SK-N-SH (cell line): ENCODE measurements around the gene PLPP2. TPM values are rescaled to one million over a fixed set of nuclear protein-coding genes. Genes with fewer than 3 reads are reported as not detected.

Experiments
- CTCF ChIA-PET: fragments of 300-600, 350-600 bp; formaldehyde crosslinking; extraction: SDS; loops from one replicate; lab custom pipeline; 2021; lab: Yijun Ruan, JAX
- POLR2A ChIA-PET: fragments of 350-600 bp; sonication (Branson Sonifier 250); formaldehyde crosslinking; extraction: SDS; loops from one replicate; lab custom pipeline; 2020; ENCODE audit warnings: antibody characterized with exemption, inconsistent platforms; lab: Yijun Ruan, JAX
- DNase-seq: peaks from one replicate; pipeline ENCODE4 v3.0.0; 2012
- H2AFZ ChIP-seq: fragments of 200-600 bp; sonication (generic); 2 replicates; pipeline ENCODE4 v1.8.1; 2016; ENCODE audit warnings: antibody characterized with exemption, mild to moderate bottlenecking, low read depth
- H3F3A ChIP-seq: fragments of 200-600 bp; sonication (generic); replicated peaks from 2 replicates; pipeline ENCODE3; 2016; ENCODE audit warnings: antibody characterized with exemption, mild to moderate bottlenecking; ENCODE audit not compliant: insufficient read depth
- H3K27ac ChIP-seq, 2 experiments: fragments of 200-500 bp in 1 of 2; fragments of 200-600 bp in 1 of 2; sonication (Bioruptor generic) in 1 of 2; sonication (generic), shearing (Covaris generic) in 1 of 2; 2 replicates each; pipeline versions ENCODE4 v1.5.1 to v1.6.1; 2014 to 2016; ENCODE audit warnings: low read depth in 2 of 2, inconsistent platforms in 1 of 2, low read length in 1 of 2, mild to moderate bottlenecking in 1 of 2, mixed read lengths in 1 of 2
- H3K27me3 ChIP-seq: fragments of 200-600 bp; sonication (generic), shearing (Covaris generic); 2 replicates; pipeline ENCODE4 v1.6.1; 2016; ENCODE audit warnings: mixed run types; ENCODE audit not compliant: insufficient read depth
- H3K36me3 ChIP-seq, 2 experiments: fragments of 200-500 bp in 1 of 2; fragments of 200-600 bp in 1 of 2; sonication (Bioruptor generic) in 1 of 2; sonication (generic) in 1 of 2; replicated peaks in 1 of 2; 2 replicates each; pipeline versions ENCODE3 to v1.5.1; 2014 to 2016; ENCODE audit warnings: low read length in 1 of 2, mild to moderate bottlenecking in 1 of 2; ENCODE audit not compliant: insufficient read depth in 2 of 2, control insufficient read depth in 1 of 2
- H3K4me1 ChIP-seq, 2 experiments: fragments of 200-500 bp in 1 of 2; fragments of 200-600 bp in 1 of 2; sonication (Bioruptor generic) in 1 of 2; sonication (generic), shearing (Covaris generic) in 1 of 2; 2 replicates each; pipeline versions ENCODE4 v1.5.1 to v1.6.1; 2014 to 2016; ENCODE audit warnings: low read depth in 1 of 2, low read length in 1 of 2, mixed run types in 1 of 2; ENCODE audit not compliant: insufficient read depth in 2 of 2, control insufficient read depth in 1 of 2
- H3K4me2 ChIP-seq: fragments of 200-600 bp; sonication (generic), shearing (Covaris generic); 2 replicates; pipeline ENCODE4 v1.6.1; 2017; ENCODE audit warnings: mixed run types
- H3K4me3 ChIP-seq, 2 experiments: fragments of 200-500 bp in 1 of 2; fragments of 200-600 bp in 1 of 2; sonication (Bioruptor generic) in 1 of 2; sonication (generic), shearing (Covaris generic) in 1 of 2; 2 replicates each; pipeline versions ENCODE4 v1.5.1 to v1.8.1; 2014 to 2016; ENCODE audit warnings: low read depth in 2 of 2, inconsistent platforms in 1 of 2, low read length in 1 of 2, mild to moderate bottlenecking in 1 of 2, mixed read lengths in 1 of 2, moderate library complexity in 1 of 2
- H3K79me2 ChIP-seq: fragments of 200-600 bp; sonication (generic); 2 replicates; pipeline ENCODE4 v1.8.1; 2017; ENCODE audit warnings: mild to moderate bottlenecking; ENCODE audit not compliant: insufficient read depth
- H3K9ac ChIP-seq: fragments of 200-600 bp; sonication (generic); 2 replicates; pipeline ENCODE4 v1.6.1; 2017; ENCODE audit warnings: mixed run types
- H3K9me2 ChIP-seq: fragments of 200-600 bp; sonication (generic); 2 replicates; pipeline ENCODE4 v1.6.1; 2017; ENCODE audit warnings: mixed run types
- H3K9me3 ChIP-seq: fragments of 200-600 bp; sonication (generic); 2 replicates; pipeline ENCODE4 v1.6.1; 2017; ENCODE audit warnings: mixed run types, mild to moderate bottlenecking, moderate library complexity
- H4K20me1 ChIP-seq: fragments of 200-600 bp; sonication (generic); 2 replicates; pipeline ENCODE4 v1.6.1; 2017; ENCODE audit warnings: mild to moderate bottlenecking, mixed run types; ENCODE audit not compliant: insufficient read depth
- CHD2 ChIP-seq: fragments of 150-350 bp; IDR thresholded peaks from 2 replicates; pipeline ENCODE4 v1.6.1; 2018; ENCODE audit warnings: low read length; ENCODE audit not compliant: partially characterized antibody
- CTCF ChIP-seq: fragments of 200-600 bp; sonication (generic); IDR thresholded peaks from 2 replicates; pipeline ENCODE4 v1.6.1; 2017; ENCODE audit warnings: antibody characterized with exemption, mild to moderate bottlenecking, moderate library complexity
- EP300 ChIP-seq, 2 experiments: IDR thresholded peaks; 2 replicates each; pipeline versions ENCODE4 v1.4.0 to v1.6.1; 2012; ENCODE audit warnings: borderline replicate concordance in 1 of 2, low read depth in 1 of 2, low read length in 1 of 2
- FOSL2 ChIP-seq: IDR thresholded peaks from 2 replicates; pipeline ENCODE4 v1.4.0; 2012; ENCODE audit warnings: low read depth, mild to moderate bottlenecking, moderate library complexity, borderline replicate concordance
- GATA2 ChIP-seq: sonication (generic); formaldehyde crosslinking; IDR thresholded peaks from 2 replicates; pipeline ENCODE4 v1.5.0; 2020; ENCODE audit warnings: mild to moderate bottlenecking, missing genetic modification reagents
- JUND ChIP-seq: IDR thresholded peaks from 2 replicates; pipeline ENCODE4 v1.4.0; 2012
- MAX ChIP-seq: IDR thresholded peaks from 2 replicates; pipeline ENCODE4 v1.4.0; 2012; ENCODE audit warnings: low read depth
- MEF2A ChIP-seq: IDR thresholded peaks from 2 replicates; pipeline ENCODE4 v1.4.0; 2012; ENCODE audit warnings: low read depth, borderline replicate concordance
- NFIC ChIP-seq: IDR thresholded peaks from 2 replicates; pipeline ENCODE4 v1.4.0; 2012; ENCODE audit warnings: borderline replicate concordance
- PBX3 ChIP-seq: IDR thresholded peaks from 2 replicates; pipeline ENCODE4; 2012
- RCOR1 ChIP-seq: fragments of 150-350 bp; IDR thresholded peaks from 2 replicates; pipeline ENCODE4 v1.6.1; 2017; ENCODE audit warnings: antibody characterized with exemption, low read length
- REST ChIP-seq: IDR thresholded peaks from 2 replicates; pipeline ENCODE4 v1.6.1; 2012; ENCODE audit warnings: mild to moderate bottlenecking, low read depth, low read length, moderate library complexity
- RXRA ChIP-seq: IDR thresholded peaks from 2 replicates; pipeline ENCODE4 v1.4.0; 2012; ENCODE audit warnings: low read depth, mild to moderate bottlenecking, borderline replicate concordance
- SMC3 ChIP-seq: IDR thresholded peaks from 2 replicates; pipeline ENCODE4 v1.6.1; 2012; ENCODE audit warnings: low read depth, low read length, improper control_type of control experiment
- USF1 ChIP-seq: IDR thresholded peaks from 2 replicates; pipeline ENCODE4 v1.4.0; 2012; ENCODE audit warnings: low read depth, borderline replicate concordance
- WGBS: methylation state at CpG from one replicate; pipeline ENCODE4 v1.1.6; 2017; ENCODE audit warnings: low lambda C conversion rate; 5-methylcytosine and 5-hydroxymethylcytosine counted together
- polyA plus RNA-seq, 3 experiments: library from polyadenylated mRNA; depleted of rRNA; stranded (reverse); fragments of >200 nt; gene quantifications; 2 replicates each; pipeline ENCODE4 v1.2.3, GENCODE V29; 2012

Gene PLPP2
- polyA plus RNA-seq, 1 of the 3 experiments (the other 2 are of a cell fraction), result 33.6 TPM

GRCh38 chr19:336067-336614 is 44.9 kb upstream of the PLPP2 start:
- Histone ChIP-seq H3K27me3 (no peaks in the 10 kb centered on the region), H3K9ac (no peak overlapping the region), H4K20me1 (peaks cover 57% of the 10 kb centered on the region), H3F3A (no peaks in the 10 kb centered on the region), H3K27ac (no peak overlapping the region), H3K36me3 (peaks cover 9 to 11% of the 10 kb centered on the region in 2 experiments), H3K4me1 (peaks cover 0 to 6% of the 10 kb centered on the region in 2 experiments; a peak in 1 of 4 replicates), H3K4me2 (no peak overlapping the region), H3K9me2 (no peaks in the 10 kb centered on the region), H3K79me2 (peaks cover 82% of the 10 kb centered on the region), H3K4me3 (no peak overlapping the region), H3K9me3 (no peaks in the 10 kb centered on the region), H2AFZ (no peak overlapping the region)
- DNase-seq, result no peak
- CTCF ChIA-PET, result interaction anchor here (1.3 kb wide), 1 partner anchor 171 kb away, joined by 3 read pairs; no protein-coding TSS in a partner anchor
- POLR2A ChIA-PET, result no interaction called here
- TF ChIP-seq PBX3 (no peak), MEF2A (no peak), RCOR1 (no peak), USF1 (no peak), REST (no peak), CTCF (no peak), MAX (no peak), NFIC (no peak), RXRA (no peak), FOSL2 (no peak), GATA2 (CRISPR knock-in tag) (no peak), EP300 (IDR thresholded peaks at IDR 0.05; ENCODE audit: borderline replicate concordance in 1 of 2, low read depth in 1 of 2, low read length in 1 of 2) (no peak), JUND (no peak), CHD2 (no peak), SMC3 (no peak)
- WGBS, result 91% methylated on average over 12 of the region's 20 CpGs
